Caco-2 (cell line): Measurements from ENCODE around the gene ELAVL1. TPM values are rescaled to one million over a fixed set of nuclear protein-coding genes. Genes with fewer than 3 reads are reported as not detected.
"Not testable (repeated sequence)": the region's sequence is repeated elsewhere in the genome, so short reads cannot be mapped to it uniquely, and the experiment has no call there.

Source experiments
- BruUV-seq: library from RNA; stranded (reverse); fragments of 400-500 nt; replicated peaks from 2 replicates; lab custom pipeline; 2021; lab: Mats Ljungman, UMichigan
- CTCF ChIA-PET: fragments of 300-600 bp; sonication (Branson Sonifier 250); formaldehyde crosslinking; loops from one replicate; lab custom pipeline; 2022; ENCODE audit warnings: antibody characterized with exemption; lab: Charles Lee
- POLR2A ChIA-PET: fragments of 300-600 bp; sonication (Branson Sonifier 250); formaldehyde crosslinking; loops from one replicate; lab custom pipeline; 2022; ENCODE audit warnings: antibody characterized with exemption; lab: Charles Lee
- DNase-seq, 2 experiments: peaks; one replicate each; pipeline versions ENCODE4 v3.0.0 to v3.0.0-alpha.2; 2020 to 2022
- H3K27me3 ChIP-seq: replicated peaks from 2 replicates; pipeline ENCODE4 v1.6.0; 2011; ENCODE audit warnings: low read length; ENCODE audit not compliant: control insufficient read depth, insufficient read depth
- H3K36me3 ChIP-seq: 2 replicates; pipeline ENCODE4 v1.5.1; 2011; ENCODE audit warnings: low read length; ENCODE audit not compliant: control insufficient read depth, insufficient read depth
- H3K4me1 ChIP-seq: fragments of 250-450 bp; sonication (Bioruptor Pico); 2 replicates; pipeline ENCODE4 v1.5.1; 2020; ENCODE audit warnings: mild to moderate bottlenecking
- H3K4me3 ChIP-seq: 2 replicates; pipeline ENCODE4 v1.5.1; 2011; ENCODE audit warnings: low read depth, mild to moderate bottlenecking, control low read depth, low read length
- H3K9me3 ChIP-seq: fragments of 250-450 bp; sonication (Bioruptor Pico); 2 replicates; pipeline ENCODE4 v1.5.1; 2020; ENCODE audit warnings: mild to moderate bottlenecking, moderate library complexity
- H3K27ac Mint-ChIP-seq: one replicate; pipeline ENCODE4 v1.8.0; 2022; ENCODE audit warnings: mixed read lengths; ENCODE audit not compliant: unreplicated experiment
- H3K27me3 Mint-ChIP-seq: one replicate; pipeline ENCODE4 v1.8.0; 2022; ENCODE audit warnings: mixed read lengths; ENCODE audit not compliant: insufficient read depth, unreplicated experiment
- H3K36me3 Mint-ChIP-seq: one replicate; pipeline ENCODE4 v1.8.0; 2022; ENCODE audit warnings: mild to moderate bottlenecking, mixed read lengths; ENCODE audit not compliant: insufficient read depth, unreplicated experiment
- H3K4me1 Mint-ChIP-seq: one replicate; pipeline ENCODE4 v1.8.0; 2022; ENCODE audit warnings: low read depth, mixed read lengths; ENCODE audit not compliant: unreplicated experiment
- H3K4me3 Mint-ChIP-seq: one replicate; pipeline ENCODE4 v1.8.0; 2022; ENCODE audit warnings: mild to moderate bottlenecking, moderate library complexity, mixed read lengths; ENCODE audit not compliant: unreplicated experiment
- H3K9me3 Mint-ChIP-seq: one replicate; pipeline ENCODE4 v1.8.0; 2022; ENCODE audit warnings: mixed read lengths; ENCODE audit not compliant: unreplicated experiment
- intact Hi-C: fragments of 100-400 bp; cut with micrococcal nuclease; formaldehyde crosslinking; loops from one replicate; pipeline ENCODE4 v1.10.0; 2022; ENCODE audit not compliant: unreplicated experiment
- total RNA-seq: library from RNA; stranded (reverse); gene quantifications from 2 replicates; pipeline ENCODE4 v1.2.3, GENCODE V29; 2022
- TF ChIP-seq, protein P1 (sequence below), 2 experiments: fragments of 200-600 bp in 1 of 2; IDR thresholded peaks; 1 replicate in 1 of 2; 2 replicates in 1 of 2; pipeline versions ENCODE4 v1.5.1 to v1.8.0; 2011 to 2022; ENCODE audit warnings: antibody characterized with exemption in 1 of 2, control low read depth in 1 of 2, inconsistent platforms in 1 of 2, low read depth in 1 of 2, low read length in 1 of 2, mild to moderate bottlenecking in 1 of 2, moderate library complexity in 1 of 2; ENCODE audit not compliant: insufficient read depth in 1 of 2, severe bottlenecking in 1 of 2, unreplicated experiment in 1 of 2

Gene ELAVL1
- total RNA-seq, 1 experiment from 2014 or later: 117 TPM

- H3K4me3 ChIP-seq: no peak overlapping the region
- intact Hi-C loops: no loop called here
- no peaks in the 10 kb centered on the region for H3K36me3 ChIP-seq
- Mint-ChIP-seq H3K36me3 (peaks cover 11% of the 10 kb centered on the region), H3K9me3 (no peaks in the 10 kb centered on the region), H3K4me1 (peaks cover 7% of the 10 kb centered on the region), H3K4me3 (no peak overlapping the region), H3K27me3 (no peaks in the 10 kb centered on the region), H3K27ac (no peak overlapping the region)
- no peaks in the 10 kb centered on the region; the same call in 1 of the 2 replicates for H3K9me3 ChIP-seq
- BruUV-seq: no TSS peak
- ChIA-PET POLR2A (interaction anchor here (1.4 kb wide), 1 partner anchor 93 kb away, joined by 4 read pairs; the partner anchor contains the start of gene TIMM44), CTCF (interaction anchor here (0.5 to 0.6 kb wide), 2 partner anchors 32 to 122 kb away, joined by 3 read pairs; no protein-coding TSS in a partner anchor)
- peaks cover 35% of the 10 kb centered on the region for H3K4me1 ChIP-seq
- DNase-seq: no peak
- TF ChIP-seq, protein P1, sequence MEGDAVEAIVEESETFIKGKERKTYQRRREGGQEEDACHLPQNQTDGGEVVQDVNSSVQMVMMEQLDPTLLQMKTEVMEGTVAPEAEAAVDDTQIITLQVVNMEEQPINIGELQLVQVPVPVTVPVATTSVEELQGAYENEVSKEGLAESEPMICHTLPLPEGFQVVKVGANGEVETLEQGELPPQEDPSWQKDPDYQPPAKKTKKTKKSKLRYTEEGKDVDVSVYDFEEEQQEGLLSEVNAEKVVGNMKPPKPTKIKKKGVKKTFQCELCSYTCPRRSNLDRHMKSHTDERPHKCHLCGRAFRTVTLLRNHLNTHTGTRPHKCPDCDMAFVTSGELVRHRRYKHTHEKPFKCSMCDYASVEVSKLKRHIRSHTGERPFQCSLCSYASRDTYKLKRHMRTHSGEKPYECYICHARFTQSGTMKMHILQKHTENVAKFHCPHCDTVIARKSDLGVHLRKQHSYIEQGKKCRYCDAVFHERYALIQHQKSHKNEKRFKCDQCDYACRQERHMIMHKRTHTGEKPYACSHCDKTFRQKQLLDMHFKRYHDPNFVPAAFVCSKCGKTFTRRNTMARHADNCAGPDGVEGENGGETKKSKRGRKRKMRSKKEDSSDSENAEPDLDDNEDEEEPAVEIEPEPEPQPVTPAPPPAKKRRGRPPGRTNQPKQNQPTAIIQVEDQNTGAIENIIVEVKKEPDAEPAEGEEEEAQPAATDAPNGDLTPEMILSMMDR (IDR thresholded peaks at IDR 0.05; ENCODE audit: insufficient read depth in 1 of 2, low read depth in 1 of 2, low read length in 1 of 2, severe bottlenecking in 1 of 2, unreplicated experiment in 1 of 2): no peak
- H3K27me3 ChIP-seq: no peaks in the 10 kb centered on the region
Measured at GRCh38 chr19:8036434-8037099, 31.1 kb upstream of the ELAVL1 start.

GRCh38 chr19:8034178-8034525, 28.7 kb upstream of the ELAVL1 start:
- Histone ChIP-seq H3K4me1 (peaks cover 59% of the 10 kb centered on the region), H3K27me3 (no peaks in the 10 kb centered on the region), H3K36me3 (no peaks in the 10 kb centered on the region), H3K9me3 (no peaks in the 10 kb centered on the region; the same call in 1 of the 2 replicates), H3K4me3 (no peak overlapping the region)
- peaks cover 11% of the 10 kb centered on the region for H3K36me3 Mint-ChIP-seq
- no peaks in the 10 kb centered on the region for H3K27me3 Mint-ChIP-seq
- no peak for DNase-seq
- H3K4me3 Mint-ChIP-seq: peak overlapping the region; percentile 70
- no TSS peak for BruUV-seq
- POLR2A ChIA-PET: no interaction called here
- CTCF ChIA-PET: no interaction called here
- H3K4me1 Mint-ChIP-seq: peaks cover 7% of the 10 kb centered on the region
- TF ChIP-seq, protein P1 (IDR thresholded peaks at IDR 0.05; ENCODE audit: insufficient read depth in 1 of 2, low read depth in 1 of 2, low read length in 1 of 2, severe bottlenecking in 1 of 2, unreplicated experiment in 1 of 2): no peak
- intact Hi-C loops: no loop called here
- H3K9me3 Mint-ChIP-seq: no peaks in the 10 kb centered on the region
- H3K27ac Mint-ChIP-seq: peak overlapping the region; percentile 93

GRCh38 chr19:8033287-8034177, 28.1 kb upstream of the ELAVL1 start:
- CTCF ChIA-PET, H3K27me3 Mint-ChIP-seq: not testable (repeated sequence)
- H3K27ac Mint-ChIP-seq: peak overlapping the region; percentile 93

More at GRCh38 chr19:8033287-8034177, 28.1 kb upstream of the ELAVL1 start:
- peak; percentile 79 to 92 for DNase-seq
- POLR2A ChIA-PET: interaction anchor here (0.5 to 1.4 kb wide), 4 partner anchors 10 to 839 kb away, joined by 3 to 4 read pairs (median 3); no protein-coding TSS in a partner anchor
- Mint-ChIP-seq H3K4me3 (peak overlapping the region; percentile 70), H3K36me3 (peaks cover 11% of the 10 kb centered on the region)
- H3K36me3 ChIP-seq, H3K4me1 Mint-ChIP-seq, intact Hi-C loops, H3K9me3 Mint-ChIP-seq, H3K4me3 ChIP-seq, H3K9me3 ChIP-seq, H3K27me3 ChIP-seq: not testable (repeated sequence)
- TSS peak; percentile 82 for BruUV-seq
- H3K4me1 ChIP-seq: peaks cover 64% of the 10 kb centered on the region
